Stimulated activated CD4-positive, alpha-beta T cell treated with anti-CD3 and anti-CD28 coated beads, Interleukin-1b, Interleukin-23, amount 100 ng/mL, for 4 hours (primary cell): ENCODE data around the gene SMS.

Experiments
- DNase-seq, 2 donors: peaks; one replicate each; pipeline ENCODE4 v3.0.0-alpha.2; 2020; ENCODE audit warnings: low read depth in 2 of 2

Gene SMS

DNA sequence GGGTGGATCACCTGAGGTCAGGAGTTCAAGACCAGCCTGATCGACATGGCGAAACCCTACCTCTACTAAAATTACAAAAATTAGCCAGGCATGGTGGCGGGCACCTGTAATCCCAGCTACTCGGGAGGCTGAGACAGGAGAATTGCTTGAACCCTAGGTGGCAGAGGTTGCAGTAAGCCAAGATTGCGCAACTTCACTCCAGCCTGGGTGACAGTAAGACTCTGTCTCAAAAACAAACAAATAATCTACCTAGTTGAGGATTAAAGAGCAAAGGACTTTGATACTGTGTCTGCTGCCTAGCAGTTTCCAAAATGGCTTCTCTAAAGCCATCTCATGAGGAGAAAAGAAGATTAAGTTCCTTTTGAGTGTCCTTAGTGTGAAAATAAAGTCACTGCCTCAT, 37.8 kb downstream of the SMS start:
- no peak for DNase-seq

DNA sequence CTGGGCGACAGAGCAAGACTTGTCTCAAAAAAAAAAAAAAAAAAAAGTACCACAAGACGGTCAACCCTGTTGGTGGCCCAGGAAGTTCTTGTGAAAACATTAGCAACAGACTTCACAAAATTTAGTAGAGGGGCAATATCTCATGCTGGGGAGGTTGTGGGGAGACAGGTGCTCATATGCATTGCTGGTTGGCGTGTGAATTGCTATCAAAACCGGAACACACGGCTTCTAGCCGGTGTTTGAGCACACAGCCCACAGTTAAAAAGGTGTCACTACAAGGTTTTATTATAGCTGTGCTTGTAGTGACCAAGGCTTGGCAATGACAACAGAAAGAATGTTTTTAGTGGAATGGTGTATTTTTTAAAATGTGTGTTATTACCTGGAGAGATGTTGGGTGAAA, 41.8 kb downstream of the SMS start:
- DNase-seq: no peak

- peak; percentile 36 to 54 for DNase-seq
Measured at GRCh38 chrX:21985332-21985777, 44.8 kb downstream of the SMS start.

DNA sequence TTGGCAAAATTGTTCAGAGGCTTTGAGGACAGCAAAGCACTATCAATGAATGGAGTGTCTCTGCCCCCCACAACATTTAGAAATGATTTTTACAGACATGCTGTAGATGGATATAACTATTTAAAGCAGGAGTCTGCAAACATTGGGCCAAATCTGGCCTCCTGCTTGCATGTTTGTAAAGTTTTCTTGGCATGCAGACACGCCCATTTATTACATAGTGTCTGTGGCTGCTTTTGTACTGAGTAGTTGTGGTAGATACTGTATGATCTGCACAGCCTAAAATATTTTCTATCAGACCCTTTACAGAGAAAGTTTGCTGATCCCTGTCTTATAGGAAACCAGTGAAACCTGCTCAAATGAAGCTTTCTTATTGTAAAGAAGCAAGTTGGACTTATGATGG, 46.1 kb downstream of the SMS start:
- no peak for DNase-seq

GRCh38 chrX:21989384-21989783, 48.9 kb downstream of the SMS start:
- no peak for DNase-seq

- no peak for DNase-seq
Measured at GRCh38 chrX:21990832-21991231, 50.3 kb downstream of the SMS start.

GRCh38 chrX:21991504-21991903, 51.0 kb downstream of the SMS start:
- no peak for DNase-seq

GRCh38 chrX:21993265-21993664, 52.8 kb downstream of the SMS start:
- no peak for DNase-seq

DNA sequence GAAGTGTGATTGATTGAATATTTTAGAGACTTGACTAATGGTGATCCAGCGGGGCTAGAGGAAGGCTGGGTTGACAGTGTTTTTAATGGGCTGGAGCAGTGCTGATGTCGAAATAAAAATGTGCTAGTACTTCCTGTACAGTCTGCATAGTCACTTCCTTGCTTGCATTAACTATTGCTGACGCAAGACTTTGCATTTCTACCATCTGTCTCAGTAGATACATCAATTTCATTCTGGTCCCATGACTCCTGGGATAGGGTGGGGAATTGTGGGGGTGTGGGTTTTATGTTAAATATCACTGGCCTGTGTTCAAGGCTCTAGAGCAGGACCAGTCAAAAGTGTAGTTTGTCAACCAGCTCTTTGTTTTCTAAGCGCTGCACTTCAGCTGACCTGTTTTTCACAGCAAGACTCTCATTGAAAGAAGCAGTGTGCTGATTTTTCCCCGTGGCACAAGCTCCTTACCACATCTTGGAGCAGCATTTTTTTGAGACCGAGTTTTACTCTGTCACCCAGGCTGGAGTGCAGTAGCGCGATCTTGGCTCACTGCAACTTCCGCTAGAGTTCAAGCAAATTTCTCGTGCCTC, 56.5 kb downstream of the SMS start:
- no peak for DNase-seq

GRCh38 chrX:21998037-21998436, 57.5 kb downstream of the SMS start:
- DNase-seq: no peak

DNA sequence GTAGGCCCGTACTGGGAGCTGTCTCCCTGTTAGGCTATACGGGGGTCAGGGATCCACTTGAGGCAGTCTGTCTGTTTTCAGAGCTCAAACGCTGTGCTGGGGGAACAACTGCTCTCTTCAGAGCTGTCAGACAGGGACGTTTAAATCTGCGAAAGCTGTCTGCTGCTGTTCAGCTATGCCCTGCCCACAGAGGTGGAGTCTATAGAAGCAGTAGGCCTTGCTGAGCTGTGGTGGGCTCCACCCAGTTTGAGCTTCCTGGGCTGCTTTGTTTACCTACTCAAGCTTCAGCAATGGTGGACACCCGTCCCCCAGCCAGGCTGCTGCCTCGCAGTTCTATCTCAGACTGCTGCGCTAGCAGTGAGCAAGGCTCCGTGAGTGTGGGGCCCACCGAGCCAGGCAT, 64.4 kb downstream of the SMS start:
- no peak for DNase-seq

DNA sequence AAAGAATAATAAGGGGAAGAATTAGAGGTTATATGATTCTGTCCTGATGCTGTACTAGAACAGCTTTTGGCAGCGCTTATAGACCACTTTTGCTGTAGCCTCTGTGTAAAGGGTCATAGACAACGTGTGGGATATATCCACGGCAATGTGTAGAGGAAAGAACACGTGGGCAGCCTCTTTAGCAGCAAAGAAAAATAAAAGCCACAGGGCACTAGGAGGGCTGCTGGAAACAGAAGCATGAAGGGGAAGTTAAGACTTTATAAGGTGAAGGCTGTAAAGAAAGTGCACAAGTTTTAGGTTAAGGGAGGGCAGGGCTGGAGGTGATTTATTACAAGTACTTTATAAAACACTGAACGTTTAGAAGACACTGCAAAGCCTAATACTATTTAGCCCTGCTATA, 71.5 kb downstream of the SMS start:
- DNase-seq: no peak

GRCh38 chrX:22012931-22013330, 72.4 kb downstream of the SMS start:
- no peak for DNase-seq

DNA sequence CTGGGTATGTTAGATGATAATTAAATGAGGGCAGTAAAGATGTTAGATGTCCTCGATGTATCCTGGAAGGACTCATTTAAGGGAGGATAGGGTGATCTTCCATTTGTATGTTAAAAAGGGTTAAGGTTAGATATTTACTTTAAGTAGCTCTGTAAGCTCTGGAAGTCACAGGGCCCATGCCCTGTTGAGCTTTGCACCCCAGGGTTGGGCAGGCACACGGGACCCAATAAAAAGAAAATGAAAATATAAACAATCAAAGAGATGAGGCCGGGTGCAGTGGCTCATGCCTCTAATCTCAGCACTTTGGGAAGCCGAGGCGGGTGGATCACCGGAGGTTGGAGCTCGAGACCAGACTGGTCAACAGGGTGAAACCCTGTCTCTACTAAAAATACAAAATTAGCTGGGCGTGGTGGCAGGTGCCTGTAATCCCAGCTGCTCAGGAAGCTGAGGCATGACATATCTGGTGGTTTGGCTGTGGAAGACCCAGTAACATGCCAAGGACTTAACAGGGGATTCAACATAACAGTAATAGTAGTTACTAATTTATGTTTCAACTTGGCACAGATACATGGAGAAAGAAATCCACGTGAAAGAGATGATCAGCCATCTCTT, 74.7 kb downstream of the SMS start:
- DNase-seq: no peak

GRCh38 chrX:22021751-22022324, 81.3 kb downstream of the SMS start:
- DNase-seq: no peak

DNA sequence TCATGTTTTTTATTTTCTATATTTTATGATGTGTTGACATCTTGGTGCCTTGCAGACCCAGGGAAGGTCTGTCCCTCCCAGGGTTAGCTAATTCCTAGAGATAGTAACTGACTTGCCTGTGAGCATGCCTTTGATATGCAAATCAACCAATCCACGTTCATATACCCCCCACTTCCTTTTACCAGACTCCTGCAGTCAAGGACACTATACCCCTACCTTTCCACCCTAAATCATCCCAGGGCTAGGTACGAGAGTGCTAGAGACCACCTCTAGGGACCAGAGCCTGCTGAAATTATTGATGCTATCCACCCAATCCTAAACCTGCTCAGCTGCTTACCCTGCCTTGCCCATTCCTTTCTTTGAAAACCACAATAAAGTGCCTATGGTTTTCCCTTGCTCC, 84.1 kb downstream of the SMS start:
- no peak for DNase-seq

DNA sequence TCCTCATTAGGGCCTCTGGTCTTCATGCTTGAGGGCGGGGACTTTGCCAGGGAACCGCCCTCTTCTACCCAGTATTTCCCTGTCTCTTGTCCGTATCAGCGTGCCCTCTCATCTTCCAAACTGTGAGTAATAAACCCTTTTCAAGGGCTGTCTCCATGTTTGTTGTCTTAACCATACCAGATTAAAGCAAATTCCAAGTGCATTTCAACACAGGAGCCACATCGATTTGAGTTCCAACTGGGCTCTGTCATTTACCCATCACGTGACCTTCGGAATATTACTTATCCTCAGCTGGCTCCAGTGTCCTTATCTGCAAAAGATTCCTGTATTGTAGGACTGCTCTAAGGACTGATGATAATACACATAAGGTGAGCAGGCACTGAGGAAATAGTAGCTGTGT, 85.2 kb downstream of the SMS start:
- no peak for DNase-seq

- DNase-seq: no peak
Measured at GRCh38 chrX:22026731-22027130, 86.2 kb downstream of the SMS start.

DNA sequence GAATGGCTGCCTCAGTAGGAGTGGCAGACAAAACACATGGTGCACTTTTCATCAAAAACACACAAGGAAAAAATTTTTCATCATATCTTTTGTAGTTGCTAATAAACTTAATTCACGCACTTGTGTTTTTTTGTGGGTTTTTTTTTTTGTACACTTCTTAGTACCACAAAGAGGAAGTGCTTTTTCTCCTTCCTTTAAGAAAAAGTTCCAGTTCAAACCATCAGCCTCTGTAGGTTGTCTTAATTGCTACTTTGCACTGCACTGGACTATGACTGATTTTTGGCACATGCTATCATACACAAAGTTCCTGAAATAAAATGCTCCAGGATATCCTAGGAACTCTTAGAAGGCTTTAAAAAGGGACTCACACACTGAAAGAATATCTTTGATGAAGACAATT, 91.6 kb downstream of the SMS start, which contains the start of gene PHEX:
Gene PHEX, plus strand, starts transcription at position 242 of the 400 bp plus-strand sequence. CDS start 681 bp downstream, outside the sequence.
- DNase-seq: no peak

GRCh38 chrX:22032506-22032905, 92.0 kb downstream of the SMS start:
- DNase-seq: no peak

GRCh38 chrX:22033818-22034217, 93.3 kb downstream of the SMS start:
- no peak for DNase-seq

GRCh38 chrX:22035236-22035635, 94.7 kb downstream of the SMS start:
- no peak for DNase-seq

DNA sequence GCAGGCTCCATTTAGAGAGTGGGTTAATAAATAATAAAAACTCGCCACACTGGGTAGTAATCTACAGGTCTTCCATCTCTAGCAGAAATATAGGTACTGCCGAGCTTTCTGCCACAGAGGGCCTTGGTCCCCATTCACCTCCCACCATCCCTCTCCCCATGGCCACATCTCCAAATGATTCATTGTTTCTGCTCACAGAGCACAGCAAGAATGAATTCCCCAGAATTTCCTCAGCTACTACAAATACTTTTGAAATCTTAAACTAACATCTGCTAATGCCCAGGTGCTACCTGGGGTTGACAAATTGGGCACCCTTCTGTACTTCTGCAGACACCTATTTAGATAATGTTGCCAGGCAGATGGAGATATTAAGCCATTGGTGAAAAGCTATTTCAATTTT, 96.7 kb downstream of the SMS start:
- no peak for DNase-seq
